Uterine smooth muscle cell (primary cell): Measurements from ENCODE around the gene SCAMP3. TPM values are rescaled to one million over a fixed set of nuclear protein-coding genes. Genes with fewer than 3 reads are reported as not detected.

Experiments
- total RNA-seq: library from RNA; depleted of rRNA; stranded (reverse); fragments of >200 nt; gene quantifications from 2 replicates; pipeline ENCODE4 v1.2.3, GENCODE V29; 2014

Gene SCAMP3
- 31.7 and 43.9 TPM in 2 replicates for total RNA-seq

DNA sequence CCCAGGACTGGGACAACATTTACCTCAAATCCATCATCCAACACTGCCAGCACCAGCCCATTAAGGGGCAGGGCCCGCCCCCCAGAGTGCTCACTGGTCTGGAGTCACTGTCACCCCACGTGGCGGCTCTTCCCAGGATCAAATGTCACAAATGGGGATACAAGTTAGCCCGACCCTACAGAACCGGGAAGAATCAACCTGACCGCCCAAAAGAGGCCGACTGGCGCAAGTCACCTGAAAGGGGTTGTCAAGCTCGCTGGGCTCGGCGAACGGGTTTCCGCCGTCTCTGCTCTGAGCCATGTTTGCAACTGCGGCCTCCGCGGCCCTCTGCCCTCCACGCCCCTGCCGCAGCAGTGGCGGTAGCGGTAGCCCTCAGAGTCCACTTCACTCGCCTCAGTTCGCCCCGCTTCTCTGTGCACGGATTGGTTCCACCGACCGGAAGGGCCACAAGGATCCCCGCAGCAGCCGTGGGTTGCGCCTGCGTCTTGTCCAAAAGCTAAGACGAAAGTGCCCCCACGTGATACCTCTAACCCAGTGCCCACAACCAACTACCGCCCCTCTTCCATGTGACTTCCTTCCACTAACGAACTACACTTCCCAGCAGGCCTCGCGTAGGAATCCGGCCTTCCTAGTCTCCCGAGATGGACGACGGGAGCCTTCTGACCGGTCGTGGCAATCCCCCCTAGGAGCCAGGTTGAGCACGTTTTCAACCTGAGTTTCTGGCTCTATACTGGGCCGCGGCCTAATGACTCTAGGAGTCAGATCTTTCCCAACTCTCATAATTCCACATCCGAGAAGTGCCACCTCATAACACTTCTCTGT is at the start of gene SCAMP3:
TSS of gene SCAMP3 (minus strand) at position 509 of the 822 bp plus-strand sequence. CDS start at position 300, 209 bp downstream.

DNA sequence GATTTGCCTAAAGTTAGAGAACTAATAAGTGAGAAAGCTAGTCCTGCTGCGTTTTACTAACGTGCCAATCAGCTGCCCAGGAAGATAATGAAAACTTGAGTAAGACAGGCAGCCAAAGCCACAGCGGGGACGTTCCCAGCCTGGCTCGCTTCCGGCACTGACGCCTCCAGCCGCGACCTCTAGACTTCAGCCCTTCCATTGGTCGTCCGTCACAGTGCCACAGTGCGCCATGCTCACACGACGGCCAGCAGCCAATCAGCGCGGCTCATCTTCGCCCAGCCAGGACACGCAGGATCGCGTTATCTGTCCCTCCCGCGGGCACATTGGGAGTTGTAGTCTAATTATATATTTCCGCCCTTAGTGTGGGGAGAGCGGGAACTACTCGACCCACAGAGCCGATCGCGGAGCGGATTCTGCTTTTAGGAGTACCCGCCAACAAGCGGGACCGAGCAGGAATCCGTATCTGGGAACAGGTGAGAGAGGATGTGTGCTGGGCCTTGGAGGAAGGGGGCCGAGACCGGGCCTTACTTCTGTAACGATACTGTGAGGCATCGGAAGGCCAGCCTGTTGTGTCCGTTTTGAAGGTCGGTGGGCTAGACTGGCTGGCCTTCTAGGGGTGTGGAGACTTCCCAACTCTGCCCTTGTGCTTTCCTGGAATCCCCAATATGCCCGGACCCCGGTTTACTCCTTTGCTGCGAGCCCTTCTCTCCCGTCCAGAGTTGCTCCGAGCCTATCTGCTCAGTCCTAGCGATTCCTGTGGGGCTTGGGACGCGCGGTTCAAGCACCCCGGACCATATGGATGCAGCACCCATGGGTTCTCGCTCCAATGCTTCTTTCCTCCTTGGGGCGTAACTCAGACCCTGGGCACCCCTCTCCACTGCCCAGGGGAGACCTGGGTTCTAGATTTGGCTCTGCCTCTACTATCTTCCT is 46.6 kb upstream of the SCAMP3 start, which contains the start of gene FDPS:
TSS of gene FDPS (plus strand) at position 374 of the 930 bp plus-strand sequence. CDS start 924 bp downstream, outside the sequence.

GRCh38 chr1:155301342-155301841 is 39.2 kb upstream of the SCAMP3 start, which contains the start of gene PKLR:
Gene PKLR, minus strand, starts transcription at chr1:155301438. Its CDS starts 43 bp downstream, at chr1:155301395.

GRCh38 chr1:155277070-155277901 is 15.1 kb upstream of the SCAMP3 start, which contains the start of gene HCN3:
Gene HCN3, plus strand, starts transcription at chr1:155277463. Its CDS starts 128 bp downstream, at chr1:155277591.

DNA sequence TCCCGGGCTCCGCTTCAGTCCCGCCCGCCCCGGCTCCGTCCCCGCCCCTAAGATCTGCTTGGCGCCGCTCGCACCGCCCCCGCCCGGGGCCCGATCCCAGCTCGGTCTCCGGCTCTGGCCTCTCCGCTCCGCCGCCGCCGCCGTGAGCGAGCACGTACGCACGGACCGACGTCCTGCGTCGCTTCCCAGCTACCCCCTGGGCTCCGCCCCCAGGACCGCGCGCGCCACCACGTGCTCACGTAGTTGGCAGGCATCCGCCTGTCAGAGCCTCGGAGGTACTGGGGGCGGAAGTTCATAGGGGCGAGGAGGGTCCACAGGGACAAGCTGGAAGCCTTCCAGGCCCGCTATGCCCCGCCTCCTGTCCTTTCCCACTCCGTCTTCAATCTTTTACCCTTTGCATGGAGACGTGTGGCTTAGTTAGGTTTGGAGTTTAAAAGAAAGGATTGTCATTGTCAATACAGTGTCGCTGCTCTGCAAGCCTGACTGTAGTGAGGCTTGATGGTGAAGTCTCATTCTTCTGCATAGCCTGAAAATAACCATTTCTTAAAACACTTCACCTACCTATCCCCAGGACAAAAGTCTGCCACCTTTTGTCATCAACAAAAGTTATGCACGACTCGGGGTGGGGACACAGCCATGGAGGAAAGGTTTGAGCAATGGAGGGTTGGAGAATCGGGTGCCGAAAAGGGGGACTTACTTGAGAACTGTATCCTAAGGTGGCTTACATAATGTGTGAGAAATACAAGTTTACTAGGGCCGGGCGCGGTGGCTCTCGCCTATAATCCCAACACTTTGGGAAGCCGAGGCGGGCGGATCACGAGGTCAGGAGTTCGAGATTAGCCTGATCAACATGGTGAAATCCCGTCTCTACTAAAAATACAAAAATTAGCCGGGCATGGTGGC is 11.4 kb upstream of the SCAMP3 start, which contains the start of gene CLK2:
TSS of gene CLK2 (minus strand) at position 162 of the 903 bp plus-strand sequence. CDS start 2,527 bp downstream, outside the sequence.

GRCh38 chr1:155255243-155256007 is 6.7 kb downstream of the SCAMP3 start, which contains the start of gene ENTREP3:
Gene ENTREP3, minus strand, starts transcription at chr1:155255483. Its CDS starts 606 bp downstream, at chr1:155254877.

GRCh38 chr1:155208541-155209311 is 53.4 kb downstream of the SCAMP3 start, which contains the start of gene MTX1:
Gene MTX1, plus strand, starts transcription at chr1:155208695. Its CDS starts 110 bp downstream, at chr1:155208805.

DNA sequence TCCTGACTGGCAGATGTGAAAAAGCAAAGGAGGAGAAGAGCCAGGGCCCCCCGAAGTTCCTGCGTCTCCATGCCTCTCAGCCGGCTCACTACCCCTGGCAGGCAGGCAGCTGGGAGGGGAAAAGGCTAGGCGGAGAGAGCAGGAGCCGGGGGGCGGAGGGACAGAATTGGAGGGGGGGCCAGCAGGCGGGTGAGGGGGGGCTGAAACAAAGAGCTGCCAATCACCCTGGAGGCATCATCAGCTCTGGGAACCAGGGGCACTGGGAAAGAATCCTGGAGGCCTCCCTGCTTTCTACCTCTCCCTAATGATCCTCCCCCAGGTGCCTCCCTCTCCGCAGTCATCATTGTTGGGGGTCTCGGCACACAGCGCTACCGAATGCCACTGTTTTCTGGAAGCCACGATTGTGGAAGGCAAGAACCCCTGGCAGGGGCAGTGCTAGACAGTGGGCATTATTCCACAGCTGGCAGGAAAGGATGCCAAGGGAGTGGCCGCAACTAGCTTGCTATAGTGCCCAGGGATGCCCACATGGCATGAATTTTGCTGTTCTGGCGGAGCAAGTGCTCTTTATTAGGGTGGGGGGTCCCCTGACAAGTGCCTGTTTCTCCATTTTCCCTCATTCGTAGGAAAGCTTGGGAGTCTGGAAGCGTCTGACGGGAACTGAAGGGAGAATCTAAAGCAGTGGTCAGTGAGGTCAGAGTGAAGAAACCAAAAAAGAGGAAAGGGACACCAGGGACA is 54.2 kb downstream of the SCAMP3 start, which contains the start of gene THBS3:
TSS of gene THBS3 (minus strand) at position 92 of the 735 bp plus-strand sequence. CDS start at position 71, 21 bp downstream.

Other genes starting within 250 kb of the SCAMP3 start
- gene DCST2, start 228.6 kb downstream of the SCAMP3 start, total RNA-seq: 0.11 TPM in 1 of 2 replicates, not detected in the other
- gene DCST1, start 228.5 kb downstream of the SCAMP3 start, total RNA-seq: not detected in 2 replicates
- gene ADAM15, start 211.0 kb downstream of the SCAMP3 start, total RNA-seq: 56.7 and 69.5 TPM in 2 replicates
- 1.7 and 2.9 TPM in 2 replicates for gene EFNA4, start 198.6 kb downstream of the SCAMP3 start, total RNA-seq
- 0.22 and 0.50 TPM in 2 replicates for gene EFNA3, start 183.5 kb downstream of the SCAMP3 start, total RNA-seq
- 0.22 and 0.75 TPM in 2 replicates for gene EFNA1, start 134.5 kb downstream of the SCAMP3 start, total RNA-seq
- gene SLC50A1, start 126.5 kb downstream of the SCAMP3 start, total RNA-seq: 19.7 and 37.7 TPM in 2 replicates
- gene DPM3, start 121.8 kb downstream of the SCAMP3 start, total RNA-seq: 34.1 and 42.9 TPM in 2 replicates
- gene KRTCAP2, start 89.1 kb downstream of the SCAMP3 start, total RNA-seq: 77.0 and 88.1 TPM in 2 replicates
- gene TRIM46, start 88.5 kb downstream of the SCAMP3 start, total RNA-seq: 3.9 and 4.9 TPM in 2 replicates
- gene THBS3, start 54.5 kb downstream of the SCAMP3 start, total RNA-seq: 28.8 and 46.6 TPM in 2 replicates
- 40.0 and 50.5 TPM in 2 replicates for gene MTX1, start 53.7 kb downstream of the SCAMP3 start, total RNA-seq
- gene ENTREP3, start 6.9 kb downstream of the SCAMP3 start, total RNA-seq: 7.6 and 9.6 TPM in 2 replicates
- 30.5 and 32.0 TPM in 2 replicates for gene CLK2, start 11.1 kb upstream of the SCAMP3 start, total RNA-seq
- 0.89 and 1.4 TPM in 2 replicates for gene HCN3, start 15.1 kb upstream of the SCAMP3 start, total RNA-seq
- gene PKLR, start 39.1 kb upstream of the SCAMP3 start, total RNA-seq: not detected in 2 replicates
- gene FDPS, start 46.5 kb upstream of the SCAMP3 start, total RNA-seq: 445 and 647 TPM in 2 replicates
- 13.0 and 13.3 TPM in 2 replicates for gene RUSC1, start 58.5 kb upstream of the SCAMP3 start, total RNA-seq